ENCODE data around the gene GABRR1.
"Not testable (repeated sequence)": the region's sequence is repeated elsewhere in the genome, so short reads cannot be mapped to it uniquely, and the experiment has no call there.

GABRR1 gene

DNA sequence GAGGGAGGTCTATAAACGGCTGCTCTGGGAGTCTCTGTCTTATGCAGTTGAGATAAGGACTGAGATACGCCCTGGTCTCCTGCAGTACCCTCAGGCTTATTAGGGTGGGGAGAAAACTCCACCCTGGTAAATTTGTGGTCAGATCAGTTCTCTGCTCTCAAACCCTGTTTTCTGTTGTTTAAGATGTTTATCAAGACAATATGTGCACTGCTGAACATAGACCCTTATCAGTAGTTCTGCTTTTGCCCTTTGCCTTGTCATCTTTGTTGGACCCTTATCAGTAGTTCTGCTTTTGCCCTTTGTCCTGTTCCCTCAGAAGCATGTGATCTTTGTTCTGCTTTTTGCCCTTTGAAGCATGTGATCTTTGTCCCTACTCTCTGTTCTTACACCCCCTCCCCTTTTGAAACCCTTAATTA, 88.9 kb downstream of the GABRR1 start:
- FAIRE-seq; DNase-seq (ENCODE audit: extremely low spot score, insufficient read length, low read depth): not testable (repeated sequence)

Measured in GM18507 (cell line).